Activated CD4-positive, alpha-beta T cell treated with anti-CD3 and anti-CD28 coated beads, Interleukin-2, amount 50 U/mL, for 4 hours (primary cell): ENCODE results near the gene UBC.
"Not testable (repeated sequence)": the region's sequence is repeated elsewhere in the genome, so short reads cannot be mapped to it uniquely, and the experiment has no call there.

ENCODE experiments used
- DNase-seq, 2 experiments: peaks; one replicate each; pipeline ENCODE4 v3.0.0-alpha.2; 2020

The UBC gene

DNA sequence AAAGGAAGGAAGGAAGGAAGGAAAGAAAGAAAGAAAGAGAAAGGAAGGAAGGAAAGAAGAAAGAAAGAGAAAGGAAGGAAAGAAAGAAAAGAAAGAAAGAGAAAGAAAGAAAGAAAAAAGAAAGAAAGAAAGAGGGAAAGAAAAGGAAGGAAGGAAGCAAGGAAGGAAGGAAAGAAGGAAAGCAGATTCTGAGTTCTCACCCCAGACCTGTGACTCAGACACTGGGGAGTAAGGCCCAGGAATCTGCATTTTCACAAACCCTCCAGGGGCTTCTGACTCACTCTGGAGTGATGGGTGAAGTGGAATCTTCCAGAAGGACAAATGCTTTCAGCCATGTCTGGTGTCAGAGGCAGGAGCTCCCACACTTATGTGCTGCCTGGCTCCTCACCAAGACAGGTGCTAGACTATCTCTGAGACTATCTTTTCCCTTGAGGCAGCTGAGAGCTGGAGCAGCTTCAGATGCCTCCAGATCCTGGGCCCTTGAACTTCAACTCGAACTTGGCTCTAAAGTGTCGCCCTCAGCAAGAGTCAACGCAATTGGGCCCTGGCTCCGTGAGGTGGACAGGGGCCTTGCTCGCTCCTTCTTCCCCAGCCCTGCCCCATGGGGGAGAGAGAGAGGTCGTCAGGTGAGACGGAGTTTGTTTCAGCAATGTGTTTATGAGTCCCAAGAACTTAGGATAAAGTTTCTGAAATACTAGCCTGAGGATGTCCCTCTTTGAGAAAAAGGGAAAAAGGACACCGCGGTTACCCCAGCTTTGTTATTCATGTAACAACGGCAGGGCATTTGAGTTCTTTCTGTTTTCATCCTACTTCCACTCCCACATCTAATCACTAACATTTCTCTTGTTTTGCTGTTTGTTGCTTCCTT lies 31.0 kb downstream of the UBC start:
- DNase-seq: no peak

GRCh38 chr12:124881123-124881522 lies 33.3 kb downstream of the UBC start:
- DNase-seq: no peak

- not testable (repeated sequence) for DNase-seq
Measured at GRCh38 chr12:124880335-124880734, 34.1 kb downstream of the UBC start.

- no peak for DNase-seq
Measured at GRCh38 chr12:124878795-124879516, 35.5 kb downstream of the UBC start.

DNA sequence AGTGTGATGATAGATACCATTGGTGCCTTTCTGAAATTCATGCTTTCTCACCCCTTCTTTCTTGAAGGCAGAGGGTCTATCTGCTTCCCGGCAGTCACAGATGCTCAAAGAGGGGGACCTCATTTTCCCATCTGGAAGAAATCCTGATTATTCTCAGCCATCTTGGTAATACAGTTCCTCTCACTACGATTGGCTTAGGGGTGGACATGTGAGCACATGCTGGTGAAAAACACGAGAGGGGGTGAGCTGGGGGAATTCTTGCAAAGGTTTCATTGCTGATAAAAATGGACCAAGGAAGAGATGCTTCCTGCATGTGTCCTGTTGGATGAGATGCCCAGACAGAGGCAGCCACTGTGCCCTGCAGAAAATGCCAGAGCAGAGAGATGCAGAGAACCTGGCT lies 37.0 kb downstream of the UBC start:
- no peak for DNase-seq

- DNase-seq: no peak
Measured at GRCh38 chr12:124876171-124876570, 38.3 kb downstream of the UBC start.

DNA sequence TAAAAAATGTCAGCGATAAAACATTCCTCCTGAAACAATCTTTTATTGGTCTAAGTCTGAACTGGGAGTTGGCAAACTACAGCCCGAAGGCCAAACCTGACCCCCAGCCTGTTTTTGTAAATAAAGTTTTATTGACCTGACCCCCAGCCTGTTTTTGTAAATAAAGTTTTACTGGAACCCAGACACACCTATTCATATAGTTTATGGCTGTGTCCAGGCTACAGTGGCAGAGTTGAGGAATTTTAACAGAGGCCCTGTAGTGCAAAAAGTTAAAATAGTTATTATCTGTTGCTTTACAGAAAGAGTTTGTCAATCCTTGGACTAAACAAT lies 38.7 kb downstream of the UBC start:
- no peak for DNase-seq

DNA sequence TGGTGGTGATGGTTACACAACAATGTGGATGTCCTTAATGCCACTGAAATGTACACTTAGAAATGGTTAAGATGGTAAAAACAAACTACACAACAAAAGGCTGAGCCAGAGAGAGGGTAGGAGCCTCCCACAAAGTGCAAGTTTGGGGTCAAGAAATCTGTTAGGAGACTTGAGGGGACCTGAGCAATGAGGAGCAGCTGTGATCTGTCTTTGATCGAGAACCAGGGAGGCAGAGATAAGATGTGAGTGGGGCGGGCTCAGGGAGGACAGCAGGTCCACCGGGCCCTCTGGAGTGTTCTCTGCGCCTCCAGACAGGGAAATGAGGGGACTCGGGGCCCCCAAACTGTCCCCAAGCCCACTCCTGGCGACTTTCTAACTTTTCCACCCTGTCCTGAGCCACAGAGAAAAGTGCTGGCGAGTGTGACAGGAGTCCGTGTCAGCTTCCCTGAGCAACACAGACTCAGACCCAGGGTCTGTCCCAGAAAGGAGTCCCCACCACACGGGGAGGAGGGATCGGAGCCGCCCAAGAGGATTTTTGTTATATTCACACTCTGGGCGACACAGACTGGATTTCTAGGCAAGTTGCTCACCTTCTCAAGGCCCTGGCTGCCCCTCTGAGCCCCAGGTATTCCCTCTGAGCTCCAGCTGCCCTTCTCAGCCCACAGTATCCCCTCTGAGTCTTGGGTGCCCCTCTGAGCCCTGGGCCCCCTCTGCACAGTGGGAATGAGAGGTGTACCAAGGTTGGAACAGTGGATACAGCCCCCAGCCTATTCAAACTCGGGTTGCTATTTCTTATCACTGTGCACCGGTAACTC lies 39.3 kb downstream of the UBC start:
- no peak for DNase-seq

GRCh38 chr12:124874188-124874587 lies 40.3 kb downstream of the UBC start:
- no peak for DNase-seq

- DNase-seq: no peak
Measured at GRCh38 chr12:124872068-124872719, 42.3 kb downstream of the UBC start.

DNA sequence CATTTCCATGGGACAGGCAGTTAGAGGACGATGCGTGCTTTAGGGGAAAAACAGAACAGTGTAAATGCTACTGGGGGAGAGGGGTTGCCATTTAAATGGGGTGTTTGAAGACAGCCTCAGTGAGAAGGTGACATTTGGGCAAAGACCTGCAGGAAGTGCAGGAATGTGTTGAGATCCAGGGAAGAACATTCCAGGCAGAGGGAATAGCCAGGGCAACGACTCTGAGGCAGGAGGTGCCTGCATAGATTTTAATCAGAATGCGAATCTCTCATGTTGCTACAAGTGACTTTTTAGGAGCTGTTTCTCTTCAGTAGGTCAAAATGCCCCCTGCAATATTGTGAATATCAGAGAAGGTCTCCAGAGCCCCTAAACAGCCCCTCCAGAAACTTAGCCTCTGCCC lies 43.2 kb downstream of the UBC start:
- no peak for DNase-seq

- DNase-seq: no peak
Measured at GRCh38 chr12:124870515-124870914, 43.9 kb downstream of the UBC start.

GRCh38 chr12:124869059-124869665 lies 45.3 kb downstream of the UBC start:
- no peak for DNase-seq

GRCh38 chr12:124868252-124869058 lies 46.0 kb downstream of the UBC start:
- DNase-seq: no peak

- DNase-seq: no peak
Measured at GRCh38 chr12:124867401-124867930, 47.0 kb downstream of the UBC start.

- DNase-seq: no peak
Measured at GRCh38 chr12:124866883-124867400, 47.5 kb downstream of the UBC start.

DNA sequence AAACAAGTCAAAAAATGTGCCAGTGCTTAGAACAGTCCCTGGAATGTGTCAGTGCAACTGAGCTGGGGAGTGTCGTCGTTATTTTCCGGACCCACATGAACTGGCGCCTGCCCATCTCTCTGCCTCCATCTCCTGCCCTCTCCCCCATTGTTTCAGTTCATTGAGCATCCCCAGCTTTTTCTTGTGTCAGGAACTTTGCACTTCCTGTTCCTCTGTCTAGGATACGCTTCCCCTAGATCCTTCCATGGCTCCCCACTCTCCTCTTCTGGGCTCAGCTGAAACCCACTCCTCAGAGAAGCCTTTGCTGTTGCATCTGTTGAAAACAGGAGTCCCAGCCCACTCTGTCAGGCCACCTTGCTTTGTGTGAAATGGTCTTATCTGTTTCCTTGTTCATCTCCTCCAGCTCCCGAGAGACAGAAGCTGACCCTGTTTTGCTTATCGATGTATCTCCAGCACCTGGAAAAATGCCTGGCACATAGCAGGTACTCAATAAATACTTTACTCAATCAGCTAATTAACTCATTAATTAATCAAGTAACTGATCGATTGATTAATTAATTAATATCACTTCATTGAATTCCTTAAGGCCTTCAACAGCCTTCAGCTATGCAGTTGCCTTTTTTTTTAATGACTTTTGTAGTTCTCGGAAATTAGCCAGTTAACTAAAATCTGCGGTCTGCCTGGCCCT lies 48.1 kb downstream of the UBC start:
- no peak for DNase-seq

- DNase-seq: no peak
Measured at GRCh38 chr12:124865728-124866127, 48.7 kb downstream of the UBC start.

- no peak for DNase-seq
Measured at GRCh38 chr12:124864326-124864752, 50.1 kb downstream of the UBC start.
